HG02870 (cell line): ENCODE data around the gene ASAH2.
"Not testable (repeated sequence)": the region's sequence is repeated elsewhere in the genome, so short reads cannot be mapped to it uniquely, and the experiment has no call there.

Experiments used
- ATAC-seq: cut with Tn5 transposase; IDR thresholded peaks from one replicate; pipeline ENCODE4 v1.9.1; 2021; ENCODE audit warnings: mild to moderate bottlenecking, moderate library complexity; ENCODE audit not compliant: unreplicated experiment

Gene ASAH2

DNA sequence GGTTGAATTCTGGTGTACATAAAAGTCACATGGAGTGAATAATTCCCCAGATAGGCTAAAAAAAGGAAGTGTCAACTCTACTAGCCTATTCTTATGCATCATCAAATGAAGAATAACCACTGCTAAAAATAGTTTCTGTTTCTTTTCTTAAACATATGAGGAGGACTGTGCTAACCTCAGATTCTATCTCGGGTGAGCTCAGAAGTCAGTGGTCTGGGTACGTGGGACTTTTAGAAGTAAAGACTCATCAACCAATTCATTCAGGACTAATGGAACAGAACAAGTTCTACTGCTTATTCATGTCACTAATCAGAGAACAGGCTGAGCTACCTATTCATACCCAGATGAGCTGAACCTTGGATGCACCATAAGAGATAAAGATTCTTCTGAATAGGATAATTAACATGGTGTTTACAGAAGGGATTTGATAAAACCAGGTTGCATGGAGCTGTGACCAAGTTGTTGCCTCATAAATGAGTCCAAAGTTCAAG, 9.5 kb upstream of the ASAH2 start:
- ATAC-seq: peak; percentile 98

DNA sequence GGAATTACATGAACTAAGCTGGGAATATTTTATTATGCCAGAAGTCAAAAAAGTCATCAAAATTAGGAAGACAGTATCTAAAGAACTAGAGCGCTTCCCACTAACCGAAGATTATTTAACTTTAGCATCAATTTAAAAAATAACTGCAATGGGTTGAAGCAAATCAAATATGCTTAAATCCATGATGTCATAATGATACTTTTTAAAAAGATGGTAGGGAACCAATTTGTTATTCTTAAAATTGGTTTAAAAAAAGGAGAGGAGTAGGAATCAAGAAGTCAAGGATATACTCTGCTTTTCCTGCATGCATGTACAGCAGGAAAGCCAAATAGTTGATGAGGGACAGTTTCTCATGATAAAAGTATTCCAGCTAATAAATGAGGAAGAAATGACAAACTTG, 3.2 kb upstream of the ASAH2 start:
- ATAC-seq: no peak

DNA sequence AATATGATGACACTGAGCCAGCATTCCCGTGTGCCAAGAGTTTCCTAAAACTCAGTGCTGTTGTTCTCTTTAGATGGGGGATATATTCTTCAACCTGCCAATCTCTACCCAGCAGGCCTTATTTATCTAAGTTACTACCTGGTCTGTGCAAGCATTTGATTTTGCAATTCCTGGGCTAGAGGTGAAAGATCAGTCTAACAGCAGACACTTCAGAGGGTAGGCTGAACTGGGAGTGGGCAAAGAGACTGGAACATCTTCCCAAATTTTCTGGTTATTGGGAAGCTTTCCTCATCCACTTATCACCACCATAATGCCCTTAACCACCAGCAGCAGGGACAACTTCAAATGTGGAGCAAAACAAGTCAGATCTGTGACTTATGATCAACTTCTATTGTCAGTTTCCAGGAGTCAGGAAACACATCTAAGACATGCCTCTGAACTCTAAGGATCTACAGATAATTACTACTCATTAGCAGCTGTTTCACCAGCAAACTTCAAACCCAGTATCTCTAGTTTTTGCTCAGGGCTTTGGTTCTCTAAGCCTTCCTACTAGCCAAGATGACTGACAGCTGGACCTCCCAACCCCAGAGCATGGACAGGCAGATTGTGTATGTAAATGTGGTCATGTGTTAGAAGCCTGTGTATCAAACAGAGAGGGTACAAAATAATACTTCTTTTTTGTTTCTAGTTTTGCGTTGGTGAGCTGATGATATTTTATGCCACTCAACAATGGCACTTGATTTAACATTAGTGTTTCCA, 1.0 kb downstream of the ASAH2 start:
- no peak for ATAC-seq

DNA sequence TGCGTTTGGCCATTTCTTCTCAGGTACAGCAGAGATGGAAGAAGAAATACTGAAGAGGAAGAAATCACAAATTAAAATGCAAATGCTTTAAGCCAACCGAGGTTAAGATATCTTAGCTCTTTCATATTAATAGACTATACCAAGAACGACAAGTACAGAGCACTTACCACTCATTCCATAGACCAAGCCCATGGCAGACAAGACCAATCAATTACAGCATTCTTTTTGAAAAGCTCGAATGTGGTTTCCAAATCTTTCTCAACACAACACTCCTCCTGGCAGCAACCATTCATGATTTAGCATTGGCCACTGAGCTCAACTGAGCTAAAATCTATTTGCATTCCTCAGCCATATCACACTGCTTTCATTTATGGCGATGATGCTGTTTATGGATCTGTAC, 2.7 kb downstream of the ASAH2 start:
- ATAC-seq: no peak

DNA sequence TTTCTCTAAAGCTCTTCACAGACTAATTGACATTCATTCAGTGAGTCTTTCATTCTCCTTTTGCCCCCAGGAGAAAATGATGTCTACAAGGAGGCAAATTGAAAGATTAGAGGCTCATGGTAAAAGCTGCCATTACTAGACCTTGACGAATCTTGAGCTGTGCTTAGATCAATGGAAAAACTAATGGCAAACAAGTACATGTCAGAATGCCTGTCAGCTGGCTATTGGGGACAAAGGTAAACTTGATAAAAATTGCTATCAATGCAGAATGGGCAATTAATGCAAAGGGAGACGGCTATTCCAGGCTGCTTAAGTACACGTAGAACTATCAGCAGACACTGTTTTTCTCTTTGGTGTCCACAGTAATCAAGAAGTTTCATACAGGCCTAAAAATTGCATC, 3.3 kb downstream of the ASAH2 start:
- no peak for ATAC-seq

DNA sequence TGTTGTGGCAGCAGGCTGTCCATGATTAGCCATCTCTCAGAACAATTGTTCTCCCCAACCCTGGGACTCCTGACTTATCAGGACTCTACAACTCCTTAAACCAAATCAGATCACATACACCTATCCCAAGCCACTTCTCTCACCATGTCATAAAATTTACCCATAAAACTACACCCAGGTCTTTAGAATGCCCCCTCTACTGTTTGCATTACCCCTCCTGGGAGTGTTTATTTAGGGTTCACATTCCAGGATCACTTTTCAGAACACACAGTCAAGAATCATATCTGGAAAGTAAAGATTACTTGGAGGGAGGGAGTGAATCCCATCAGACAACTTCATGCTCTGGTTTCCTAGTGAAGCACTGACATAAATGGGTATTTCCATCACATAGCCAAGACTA, 7.1 kb downstream of the ASAH2 start:
- ATAC-seq: no peak

DNA sequence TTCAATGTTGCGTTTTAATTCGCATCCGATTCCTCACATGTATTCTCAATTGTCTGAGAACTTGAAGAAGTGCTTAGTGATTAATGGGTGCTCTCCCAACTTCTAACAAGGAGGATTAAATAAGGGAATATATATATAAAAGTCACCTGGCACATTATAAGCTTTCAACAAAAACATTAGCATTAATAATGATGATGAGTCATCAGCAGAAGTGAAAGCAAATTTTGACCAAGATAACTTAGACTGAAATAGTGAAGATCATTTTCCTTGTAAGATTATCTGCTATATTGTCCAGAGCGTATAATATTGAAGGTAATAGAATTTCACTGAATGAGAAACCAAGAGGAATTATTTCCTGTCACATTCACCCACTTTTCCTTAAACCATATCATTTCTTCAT, 8.5 kb downstream of the ASAH2 start:
- ATAC-seq: no peak

DNA sequence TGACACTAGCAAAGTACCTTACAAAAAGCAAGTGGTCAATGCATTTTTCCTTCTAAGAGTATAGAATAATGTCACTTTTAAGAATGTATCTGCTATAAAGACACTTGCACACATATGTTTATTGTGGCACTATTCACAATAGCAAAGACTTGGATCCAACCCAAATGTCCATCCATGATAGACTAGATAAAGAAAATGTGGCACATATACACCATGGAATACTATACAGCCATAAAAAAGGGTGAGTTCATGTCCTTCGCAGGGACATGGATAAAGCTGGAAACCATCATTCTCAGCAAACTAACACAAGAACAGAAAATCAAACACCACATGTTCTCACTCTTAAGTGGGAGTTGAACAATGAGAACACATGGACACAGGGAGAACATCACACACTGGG, 9.8 kb downstream of the ASAH2 start:
- not testable (repeated sequence) for ATAC-seq

DNA sequence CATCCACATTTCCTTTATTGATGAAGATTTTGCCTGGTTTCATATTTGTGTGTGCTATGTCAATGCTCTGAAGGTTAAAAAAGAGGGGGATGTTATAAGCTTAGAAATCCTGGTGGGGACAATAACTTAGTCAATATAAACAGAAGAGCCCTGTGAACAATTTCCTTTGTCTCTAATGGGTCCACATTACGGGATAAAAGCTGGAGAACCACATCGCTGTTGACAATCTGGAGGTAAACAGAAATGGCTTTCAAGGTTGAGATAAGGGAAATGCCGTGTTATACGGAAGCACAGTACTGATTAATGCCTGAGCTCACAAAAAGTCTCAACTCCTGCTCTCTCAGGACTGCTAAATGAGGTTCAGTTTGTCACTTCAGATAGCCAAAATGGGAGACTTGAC, 16.8 kb downstream of the ASAH2 start:
- ATAC-seq: no peak

DNA sequence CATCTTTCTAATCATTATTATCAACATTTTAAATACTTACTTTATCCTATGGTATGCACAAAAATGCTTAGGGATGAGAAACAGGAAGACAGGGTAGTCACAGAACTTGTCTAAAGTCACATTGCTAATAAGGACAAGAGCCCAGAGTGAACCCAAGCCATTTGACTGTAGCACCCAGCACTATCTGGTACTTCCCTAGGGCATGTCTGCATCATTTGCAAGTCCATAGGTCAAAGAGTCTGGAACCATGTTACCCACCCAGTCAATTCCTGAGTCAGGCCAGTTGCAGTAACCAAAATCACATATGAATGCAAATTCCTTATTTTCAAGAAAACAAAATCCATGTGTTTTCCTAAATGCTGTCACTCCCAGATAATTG, 19.1 kb downstream of the ASAH2 start:
- no peak for ATAC-seq

DNA sequence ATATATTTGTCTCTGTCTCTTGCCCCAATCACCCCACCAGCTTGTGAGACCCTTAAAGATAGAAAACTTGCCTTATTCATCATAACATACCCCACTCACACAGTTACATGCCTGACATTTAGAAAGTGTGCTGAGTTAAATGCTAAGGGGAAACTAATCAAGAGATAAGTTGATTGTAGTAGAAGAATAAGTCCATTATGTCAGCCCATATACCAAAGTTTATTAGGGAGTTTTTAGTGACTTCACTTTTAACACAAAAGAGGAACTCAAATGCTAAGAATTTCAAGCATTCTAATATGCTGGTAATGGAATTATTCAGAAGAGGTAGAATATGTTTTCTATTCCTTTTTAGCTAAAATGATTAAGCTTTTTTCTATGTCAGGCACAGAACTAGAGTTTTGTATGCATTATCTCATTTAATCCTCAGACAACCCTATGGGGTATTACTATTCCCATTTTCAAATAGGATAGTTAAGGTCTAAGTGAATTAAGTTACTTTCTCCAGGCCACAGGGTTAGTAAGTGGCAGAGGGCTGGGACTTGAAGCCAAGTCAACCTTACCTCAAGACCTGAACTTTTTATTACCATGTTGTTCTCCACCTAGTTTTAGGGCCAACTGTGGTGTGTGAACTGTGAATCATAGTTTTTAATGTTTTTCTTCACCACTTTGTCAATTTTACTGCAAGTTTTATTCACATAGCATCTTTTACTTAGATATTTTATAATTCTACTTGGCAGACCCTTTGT, 19.6 kb downstream of the ASAH2 start:
- ATAC-seq: peak; percentile 61

DNA sequence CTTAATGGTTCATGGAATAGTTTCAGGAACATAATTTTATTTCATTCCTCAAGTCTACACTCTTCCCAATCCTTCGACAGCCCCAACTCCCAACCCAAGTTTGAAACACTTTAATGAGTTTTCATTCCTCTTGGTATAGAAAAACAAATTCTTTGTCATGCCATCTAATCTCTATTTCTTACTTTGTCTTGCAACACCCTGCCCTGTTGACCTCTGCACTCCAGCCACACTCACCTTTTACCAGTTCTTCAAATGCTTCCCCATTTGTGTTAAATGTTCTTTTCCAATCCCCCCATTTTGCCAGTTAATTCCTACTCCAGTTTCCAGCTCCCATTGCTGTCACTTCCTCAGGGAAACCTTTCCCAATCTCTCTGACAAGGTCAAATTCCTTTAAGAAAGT, 21.9 kb downstream of the ASAH2 start:
- ATAC-seq: no peak

DNA sequence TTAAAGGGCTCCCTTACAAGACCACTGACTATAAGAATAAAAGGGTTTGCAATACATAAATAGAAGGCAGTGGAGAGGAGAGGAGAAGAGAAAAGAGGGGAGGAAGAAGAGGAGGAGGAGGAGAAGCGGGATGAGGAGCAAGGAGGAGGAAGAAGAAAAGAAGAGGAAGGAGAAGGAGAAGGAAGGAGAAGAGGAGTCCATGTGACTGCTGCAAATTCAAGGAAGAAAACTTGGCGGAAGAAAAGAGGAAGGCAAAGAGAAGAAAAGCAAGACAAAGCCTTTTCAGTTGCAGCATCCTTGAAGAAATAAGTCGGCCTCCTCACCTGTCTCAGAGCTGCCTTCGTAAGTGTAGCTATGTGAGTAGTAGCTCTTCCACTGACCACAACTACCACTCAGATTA, 22.6 kb downstream of the ASAH2 start:
- ATAC-seq: no peak

DNA sequence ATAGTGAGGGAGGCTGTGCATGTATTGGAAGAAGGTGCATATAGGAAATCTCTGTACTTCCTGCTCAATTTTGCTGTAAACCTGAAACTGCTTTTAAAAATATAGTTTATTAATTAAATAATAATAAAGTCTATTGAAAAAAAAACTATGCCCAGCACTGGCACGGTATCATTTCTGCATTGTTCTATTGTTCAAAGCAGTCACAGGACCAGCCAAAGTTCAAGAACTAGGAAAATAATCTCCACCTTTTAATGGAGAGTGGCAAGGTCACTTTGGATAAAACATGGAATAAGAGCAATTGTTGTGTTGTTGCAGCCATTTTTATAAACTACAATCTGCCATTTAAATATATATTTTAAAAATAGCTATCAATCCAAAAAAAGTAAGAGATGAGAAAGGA, 24.7 kb downstream of the ASAH2 start:
- no peak for ATAC-seq

DNA sequence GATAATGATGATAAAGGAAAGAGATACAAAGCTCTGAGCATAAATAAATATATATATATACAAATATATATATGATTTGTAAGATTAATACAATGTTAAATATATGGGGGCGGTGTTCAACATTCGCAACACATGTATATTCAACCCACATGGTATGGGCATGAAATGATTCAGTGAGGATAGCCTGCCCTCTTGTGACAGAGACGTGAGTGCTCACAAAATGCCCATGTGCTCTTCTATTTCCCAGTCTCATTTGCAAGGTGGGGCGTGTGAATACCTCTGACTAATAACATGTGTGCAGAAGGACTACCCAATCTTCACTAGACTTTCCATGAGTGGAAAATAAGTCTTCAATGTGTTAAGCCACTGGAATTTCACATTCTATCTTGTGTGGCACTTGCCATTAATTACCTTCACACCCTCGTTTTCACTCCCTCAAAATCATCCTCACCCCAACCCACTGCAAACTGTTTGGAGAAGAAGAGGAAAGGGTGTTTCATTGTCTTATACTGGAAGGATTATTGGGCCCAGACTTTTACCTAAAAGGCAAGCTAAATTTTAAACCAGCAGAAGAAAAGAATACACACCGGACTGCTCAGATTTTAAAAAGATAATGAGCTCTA, 26.9 kb downstream of the ASAH2 start:
- peak; percentile 98 for ATAC-seq

DNA sequence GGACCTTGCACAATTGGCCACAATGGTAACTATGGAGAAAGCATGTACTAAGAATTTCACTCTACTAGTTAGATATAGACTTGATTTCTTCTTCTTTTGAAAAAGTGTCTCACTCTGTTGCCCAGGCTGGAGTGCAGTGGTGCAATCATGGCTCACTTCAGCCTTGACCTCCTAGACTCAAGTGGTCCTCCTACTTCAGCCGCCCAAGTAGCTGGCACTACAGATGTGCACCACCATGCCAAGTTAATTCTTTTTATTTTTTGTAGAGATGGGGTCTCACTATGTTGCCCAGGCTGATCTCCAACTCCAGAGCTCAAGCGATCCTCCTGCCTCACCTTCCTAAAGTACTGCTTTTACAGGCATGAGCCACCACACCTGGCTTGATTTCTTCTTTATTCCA, 29.1 kb downstream of the ASAH2 start:
- no peak for ATAC-seq

DNA sequence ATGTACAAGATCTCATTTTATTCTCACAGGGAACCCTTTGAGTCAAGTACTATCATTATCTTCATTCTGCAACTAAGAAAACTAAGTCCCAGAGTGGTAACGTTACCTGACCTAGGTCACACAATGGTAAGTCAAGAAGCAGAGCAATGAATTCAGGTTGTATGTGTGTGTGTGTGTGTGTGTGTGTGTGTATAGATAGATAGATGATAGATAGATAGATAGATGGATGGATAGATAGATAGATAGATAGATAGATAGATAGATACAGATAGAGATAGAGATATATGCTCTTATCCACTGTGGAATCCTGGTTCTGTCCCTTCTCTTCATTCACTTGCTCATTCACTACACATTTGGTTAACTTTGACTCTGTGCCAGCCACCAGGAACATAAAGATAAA, 29.8 kb downstream of the ASAH2 start:
- ATAC-seq: no peak

DNA sequence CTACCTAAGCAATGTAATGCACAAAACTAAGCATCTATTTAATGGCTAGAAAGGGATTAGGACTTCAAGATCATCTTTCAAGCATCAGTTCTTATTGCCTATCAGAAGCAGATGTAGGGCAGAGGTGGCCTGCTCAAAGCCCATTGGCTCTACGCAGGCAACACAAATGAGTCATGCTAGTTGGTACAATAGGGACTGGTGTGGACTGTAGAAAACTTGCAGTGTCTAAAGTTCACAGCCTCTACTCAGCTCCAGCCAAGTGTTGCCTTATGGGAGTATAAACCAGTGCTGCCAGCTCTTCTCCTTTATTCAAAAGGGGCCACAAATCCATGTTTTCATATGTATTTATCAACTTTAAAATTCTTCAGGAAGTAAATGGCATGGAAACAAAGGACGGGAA, 31.7 kb downstream of the ASAH2 start:
- no peak for ATAC-seq

DNA sequence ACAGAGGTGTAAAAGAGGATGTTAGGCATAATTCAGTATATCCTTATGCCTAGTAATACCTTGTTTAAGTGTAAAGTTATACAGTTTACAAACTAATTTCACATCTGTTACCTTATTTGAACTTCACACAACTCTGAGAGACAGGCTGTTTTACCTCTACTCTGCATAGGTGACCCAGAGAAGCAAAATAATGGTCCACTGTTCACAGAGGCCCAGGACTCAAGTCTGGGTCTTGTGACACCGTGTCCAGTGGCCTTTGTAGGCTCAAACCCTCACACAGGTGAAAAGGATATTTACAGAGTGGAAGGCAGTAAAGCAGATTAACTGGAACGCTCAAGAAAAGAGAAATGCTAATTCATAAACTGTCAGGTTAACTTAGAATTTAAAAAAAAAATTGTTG, 32.1 kb downstream of the ASAH2 start:
- ATAC-seq: no peak

DNA sequence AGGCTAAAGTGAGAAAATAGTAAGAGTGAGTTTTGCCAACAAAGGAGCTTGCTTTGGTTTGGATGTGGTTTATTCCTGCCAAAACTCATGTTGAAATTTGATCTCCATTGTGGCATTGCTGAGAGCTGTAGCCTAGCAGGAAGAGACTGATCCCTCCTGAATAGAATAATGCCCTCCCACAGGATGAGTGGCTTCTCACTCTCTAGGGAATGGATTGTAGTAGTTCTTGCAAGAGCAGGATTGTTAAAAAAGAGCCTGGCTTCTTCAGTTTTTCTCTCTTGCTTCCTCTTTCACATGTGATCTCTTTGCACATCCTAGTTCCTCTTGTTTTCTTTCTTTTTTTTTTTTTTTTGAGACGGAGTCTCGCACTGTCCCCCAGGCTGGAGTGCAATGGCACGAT, 34.4 kb downstream of the ASAH2 start:
- no peak for ATAC-seq

DNA sequence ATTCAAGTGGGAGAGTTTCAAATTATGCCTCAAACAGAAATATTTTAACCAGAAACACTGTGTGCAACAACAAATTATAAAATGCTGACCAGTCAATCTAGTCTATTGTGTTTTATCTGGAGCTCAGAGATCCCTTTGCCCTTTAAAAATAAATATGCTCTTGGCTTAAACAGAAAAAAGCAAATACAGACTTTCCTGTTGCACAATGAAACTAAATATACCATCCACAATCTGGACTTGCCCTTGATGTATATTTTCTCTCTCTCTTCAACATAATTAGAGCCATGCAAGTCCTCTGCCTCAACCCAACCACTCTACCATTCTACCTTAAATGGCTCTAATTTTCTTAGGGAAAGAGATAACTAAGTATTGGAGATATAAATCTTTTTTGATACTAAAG, 34.9 kb downstream of the ASAH2 start:
- no peak for ATAC-seq

DNA sequence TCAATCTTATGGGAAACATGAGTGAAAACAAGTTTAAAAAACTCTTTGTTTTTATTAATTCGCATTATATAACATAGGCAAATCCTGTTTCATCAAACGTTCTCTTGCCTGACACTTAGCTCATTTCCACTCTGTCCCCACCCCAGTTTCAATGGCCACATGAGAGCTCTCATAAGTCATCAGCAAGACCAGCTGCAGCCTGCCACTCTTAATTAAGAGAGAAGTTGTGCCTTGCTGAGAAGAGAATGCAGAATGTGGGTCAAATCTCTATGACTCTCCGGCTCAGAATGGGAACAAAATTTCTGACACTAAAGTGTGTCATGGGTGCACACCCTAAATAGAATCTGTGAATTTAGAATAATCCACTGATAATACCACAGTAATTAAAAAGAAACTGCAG, 39.6 kb downstream of the ASAH2 start:
- ATAC-seq: no peak
